ENCODE measurements around the gene PLA2G15. TPM values are rescaled to one million over a fixed set of nuclear protein-coding genes. Genes with fewer than 3 reads are reported as not detected.

Gene PLA2G15
- total RNA-seq, 4 donors from 2014 or later = 20.8 to 40.3 (median 38.4) TPM

- TF ChIP-seq CTCF (IDR thresholded peaks at IDR 0.05) (no peak), POLR2A (IDR thresholded peaks at IDR 0.05) (no peak)
- Histone ChIP-seq H3K36me3 (no peaks in the 10 kb centered on the region), H3K4me3 (replicated peaks in 1 of 3) (no peak overlapping the region), H3K4me1 (peaks cover 0 to 3% of the 10 kb centered on the region in 2 donors), H3K27ac (no peak overlapping the region), H3K9me3 (no peaks in the 10 kb centered on the region), H3K27me3 (no peaks in the 10 kb centered on the region)
- 88 to 90% methylated on average over 6 of the region's 6 CpGs for WGBS, 2 donors
- intact Hi-C loops (cut with DNase I) = no loop called here
- DNase-seq = no peak
Observed at GRCh38 chr16:68219725-68220351, 25.3 kb upstream of the PLA2G15 start.

GRCh38 chr16:68223072-68223471 is 22.1 kb upstream of the PLA2G15 start:
- DNase-seq = no peak
- intact Hi-C loops (cut with DNase I) = no loop called here
- peaks cover 9 to 10% of the 10 kb centered on the region in 2 donors for H3K4me1 ChIP-seq
- no peaks in the 10 kb centered on the region for H3K27me3 ChIP-seq
- peaks cover 0 to 5% of the 10 kb centered on the region in 2 donors for H3K36me3 ChIP-seq
- no peak overlapping the region for H3K4me3 ChIP-seq (replicated peaks in 1 of 3)
- no peak overlapping the region for H3K27ac ChIP-seq
- 69 to 77% methylated on average over 1 of the region's 1 CpG for WGBS, 2 donors
- H3K9me3 ChIP-seq = no peaks in the 10 kb centered on the region
- no peak for TF ChIP-seq POLR2A (IDR thresholded peaks at IDR 0.05)
- TF ChIP-seq CTCF (IDR thresholded peaks at IDR 0.05) = no peak

- Histone ChIP-seq H3K4me1 (peaks cover 9 to 14% of the 10 kb centered on the region in 2 donors), H3K27ac (peak overlapping the region in 1 of 3 donors; percentile 26), H3K27me3 (no peaks in the 10 kb centered on the region), H3K36me3 (peaks cover 14 to 21% of the 10 kb centered on the region in 2 donors), H3K4me3 (replicated peaks in 1 of 3) (no peak overlapping the region), H3K9me3 (no peaks in the 10 kb centered on the region)
- WGBS, 2 donors = 86 to 91% methylated on average over 4 of the region's 4 CpGs
- no peak for TF ChIP-seq POLR2A (IDR thresholded peaks at IDR 0.05)
- no peak for TF ChIP-seq CTCF (IDR thresholded peaks at IDR 0.05)
- intact Hi-C loops (cut with DNase I) = no loop called here
- no peak for DNase-seq
Observed at GRCh38 chr16:68226116-68226515, 19.1 kb upstream of the PLA2G15 start.

GRCh38 chr16:68227183-68227793 is 17.9 kb upstream of the PLA2G15 start:
- WGBS, 2 donors = 64 to 71% methylated on average over 3 of the region's 3 CpGs
- no peak overlapping the region for H3K4me3 ChIP-seq (replicated peaks in 1 of 3)
- intact Hi-C loops (cut with DNase I) = no loop called here
- H3K27ac ChIP-seq = peak overlapping the region; percentile 13 to 34 (median 28)
- no peak for DNase-seq
- H3K4me1 ChIP-seq = peaks cover 9 to 14% of the 10 kb centered on the region in 2 donors
- H3K27me3 ChIP-seq = no peaks in the 10 kb centered on the region
- H3K9me3 ChIP-seq = no peaks in the 10 kb centered on the region
- peaks cover 26 to 31% of the 10 kb centered on the region in 2 donors for H3K36me3 ChIP-seq
- no peak for TF ChIP-seq CTCF (IDR thresholded peaks at IDR 0.05)
- TF ChIP-seq POLR2A (IDR thresholded peaks at IDR 0.05) = no peak

- 66 to 78% methylated on average over 2 of the region's 2 CpGs for WGBS, 2 donors
- Histone ChIP-seq H3K4me1 (peaks cover 9 to 18% of the 10 kb centered on the region in 2 donors), H3K27me3 (no peaks in the 10 kb centered on the region), H3K4me3 (replicated peaks in 1 of 3) (no peak overlapping the region), H3K27ac (peak overlapping the region; percentile 13 to 37 (median 28)), H3K9me3 (no peaks in the 10 kb centered on the region), H3K36me3 (peaks cover 27 to 35% of the 10 kb centered on the region in 2 donors)
- no peak for TF ChIP-seq POLR2A (IDR thresholded peaks at IDR 0.05)
- no peak for TF ChIP-seq CTCF (IDR thresholded peaks at IDR 0.05)
- peak; percentile 57 to 64 for DNase-seq
- intact Hi-C loops (cut with DNase I) = no loop called here
Observed at GRCh38 chr16:68227850-68228553, 17.2 kb upstream of the PLA2G15 start.
